ENCODE measurements around the gene CDK6. TPM values are rescaled to one million over a fixed set of nuclear protein-coding genes. Genes with fewer than 3 reads are reported as not detected.

CDK6 gene
- total RNA-seq, 4 donors from 2014 or later, result 9.5 to 21.4 (median 15.9) TPM

DNA sequence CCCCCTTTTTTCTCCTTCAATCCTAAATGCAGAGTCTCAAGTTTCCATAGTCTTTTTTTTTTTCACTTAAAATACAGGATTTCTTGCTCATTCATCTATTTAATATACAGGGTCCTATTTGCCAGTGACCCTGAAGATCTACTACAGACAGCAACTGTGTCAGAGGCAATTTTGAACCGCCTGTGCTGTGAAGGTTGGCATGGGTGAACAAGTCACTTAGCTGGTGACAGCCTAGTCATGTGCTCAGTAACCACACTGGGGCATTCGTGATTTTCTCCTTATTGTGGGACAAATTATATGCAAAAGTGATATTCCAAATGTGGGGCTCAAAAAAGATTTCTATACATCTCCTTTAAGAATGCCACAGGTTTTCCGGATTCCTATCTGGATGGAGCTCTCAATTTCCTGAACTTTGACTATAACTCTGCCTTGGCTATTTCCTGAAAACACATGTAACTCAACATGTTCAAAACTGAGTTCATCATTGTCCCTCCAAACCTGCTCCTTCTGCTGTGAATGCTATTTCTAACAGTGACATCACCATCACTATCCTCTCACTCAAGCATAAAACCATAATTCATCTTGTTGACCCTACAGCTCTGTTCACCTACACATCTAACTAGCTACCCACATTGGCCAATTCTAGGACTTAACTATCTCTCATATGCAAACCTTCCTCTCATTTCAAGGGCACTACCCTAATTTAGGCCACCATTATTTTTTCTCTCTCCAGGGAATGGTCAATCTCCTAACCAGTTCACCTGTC, 36.7 kb downstream of the CDK6 start:
- TF ChIP-seq, protein P1, sequence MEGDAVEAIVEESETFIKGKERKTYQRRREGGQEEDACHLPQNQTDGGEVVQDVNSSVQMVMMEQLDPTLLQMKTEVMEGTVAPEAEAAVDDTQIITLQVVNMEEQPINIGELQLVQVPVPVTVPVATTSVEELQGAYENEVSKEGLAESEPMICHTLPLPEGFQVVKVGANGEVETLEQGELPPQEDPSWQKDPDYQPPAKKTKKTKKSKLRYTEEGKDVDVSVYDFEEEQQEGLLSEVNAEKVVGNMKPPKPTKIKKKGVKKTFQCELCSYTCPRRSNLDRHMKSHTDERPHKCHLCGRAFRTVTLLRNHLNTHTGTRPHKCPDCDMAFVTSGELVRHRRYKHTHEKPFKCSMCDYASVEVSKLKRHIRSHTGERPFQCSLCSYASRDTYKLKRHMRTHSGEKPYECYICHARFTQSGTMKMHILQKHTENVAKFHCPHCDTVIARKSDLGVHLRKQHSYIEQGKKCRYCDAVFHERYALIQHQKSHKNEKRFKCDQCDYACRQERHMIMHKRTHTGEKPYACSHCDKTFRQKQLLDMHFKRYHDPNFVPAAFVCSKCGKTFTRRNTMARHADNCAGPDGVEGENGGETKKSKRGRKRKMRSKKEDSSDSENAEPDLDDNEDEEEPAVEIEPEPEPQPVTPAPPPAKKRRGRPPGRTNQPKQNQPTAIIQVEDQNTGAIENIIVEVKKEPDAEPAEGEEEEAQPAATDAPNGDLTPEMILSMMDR (IDR thresholded peaks at IDR 0.05; ENCODE audit: low read depth), result no peak

DNA sequence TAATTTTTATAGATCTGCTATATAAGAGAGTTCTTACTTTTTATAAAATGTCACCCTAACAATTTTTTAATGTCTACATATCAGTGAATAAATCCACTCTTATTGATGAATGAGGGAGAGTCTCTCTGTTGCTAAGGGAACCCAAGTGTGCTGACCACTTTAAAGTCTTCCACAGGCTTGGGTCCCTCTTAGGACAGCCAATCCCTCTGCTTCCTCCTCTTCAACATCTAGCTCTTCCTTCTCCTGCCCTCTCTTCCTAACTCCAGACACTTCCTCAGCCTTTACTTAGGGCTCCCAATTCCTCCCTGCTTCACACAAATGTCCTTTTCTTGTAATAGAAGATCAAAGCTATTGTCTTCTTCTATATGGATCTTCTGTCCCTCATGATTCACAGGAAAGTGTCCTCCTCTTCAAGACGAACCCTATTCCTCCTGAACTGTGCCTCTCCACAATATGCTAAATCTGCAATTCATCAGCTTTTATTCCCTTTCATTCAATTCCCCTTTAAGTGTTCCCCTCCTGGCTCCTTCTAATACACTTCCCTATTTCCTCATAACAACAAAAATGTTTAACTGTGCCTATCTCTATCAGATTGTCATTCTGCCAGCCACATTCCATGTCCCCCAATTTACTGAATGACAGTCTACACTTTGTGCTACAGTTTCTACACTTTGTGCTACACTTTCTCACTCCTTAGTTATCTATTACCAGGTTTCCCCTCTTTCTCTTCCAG, 37.7 kb downstream of the CDK6 start:
- TF ChIP-seq, protein P1 (IDR thresholded peaks at IDR 0.05; ENCODE audit: low read depth), result no peak

DNA sequence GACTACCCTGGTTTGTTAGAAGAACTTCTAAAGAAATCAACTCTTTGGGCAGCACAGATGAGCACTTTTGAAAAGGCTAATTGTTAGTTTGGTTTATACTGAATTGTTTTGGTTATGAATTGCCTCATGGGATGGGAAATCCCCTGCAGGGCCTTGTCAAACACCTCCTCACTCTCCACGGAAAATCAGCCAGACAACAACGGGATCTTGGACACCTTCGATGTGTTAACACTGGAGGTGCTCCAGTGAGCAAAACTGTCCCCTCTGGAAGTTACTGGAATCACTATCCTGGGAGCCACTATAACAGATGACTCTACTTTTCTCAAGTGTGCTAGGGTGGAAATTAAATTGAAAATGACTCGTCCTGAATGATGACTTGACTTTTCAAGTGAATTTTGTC, 38.7 kb downstream of the CDK6 start:
- TF ChIP-seq, protein P1 (IDR thresholded peaks at IDR 0.05; ENCODE audit: low read depth), result no peak

DNA sequence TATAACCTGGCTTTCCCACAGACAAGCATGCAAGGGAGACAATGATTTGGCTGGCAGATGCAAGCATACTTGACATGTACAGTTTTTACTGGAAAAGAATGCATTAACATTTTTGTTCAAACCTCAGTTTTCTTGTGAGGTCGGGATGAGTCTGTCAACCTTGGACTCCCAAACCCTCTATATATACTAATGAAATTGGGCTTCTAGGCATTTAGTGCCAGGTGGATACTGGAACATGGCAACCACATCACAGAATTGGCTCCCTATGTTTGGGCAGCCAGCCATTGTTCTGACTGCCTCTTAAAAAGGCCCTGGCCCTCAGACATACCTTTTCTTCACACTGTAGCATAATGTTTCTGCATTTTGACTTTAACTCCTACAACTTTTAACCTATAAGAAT, 39.1 kb downstream of the CDK6 start:
- TF ChIP-seq, protein P1 (IDR thresholded peaks at IDR 0.05; ENCODE audit: low read depth), result no peak

DNA sequence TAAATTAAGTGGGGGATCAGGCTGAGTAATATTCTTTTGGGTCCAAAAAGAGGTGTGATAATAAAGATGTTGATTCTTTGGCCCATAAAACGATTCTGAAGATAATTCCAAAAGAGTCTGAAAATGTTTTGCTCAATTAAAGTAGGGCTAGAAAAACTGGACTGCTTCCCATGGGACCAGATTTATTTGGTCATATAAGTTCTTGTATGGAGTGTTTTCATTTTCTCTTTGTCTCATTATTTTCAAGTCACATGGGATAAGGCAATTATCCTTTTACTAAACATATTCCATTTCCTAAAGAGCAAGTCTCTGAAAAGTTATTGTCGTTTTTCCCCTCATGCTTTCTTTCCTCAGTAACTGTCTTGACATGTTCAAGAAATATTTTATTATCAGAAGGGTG, 41.5 kb downstream of the CDK6 start:
- TF ChIP-seq, protein P1 (IDR thresholded peaks at IDR 0.05; ENCODE audit: low read depth), result no peak

DNA sequence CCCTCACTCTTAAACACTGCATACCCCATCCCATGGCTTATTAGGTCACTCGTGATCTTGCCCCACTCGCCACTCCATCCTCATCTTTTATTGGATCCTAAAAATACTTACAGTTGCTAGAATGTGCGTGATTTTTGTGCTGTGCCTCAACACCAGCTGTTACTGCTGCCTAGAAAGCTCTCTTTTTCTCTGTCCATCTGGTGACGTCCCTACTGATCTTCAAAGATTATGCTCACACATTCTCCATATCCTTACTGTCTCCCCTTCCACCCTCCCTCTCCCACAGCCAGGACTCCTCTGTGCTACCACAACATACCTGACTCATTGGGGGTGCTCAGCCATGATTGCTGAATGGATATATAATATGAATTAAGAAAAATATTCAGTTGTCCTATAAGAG, 42.0 kb downstream of the CDK6 start:
- TF ChIP-seq, protein P1 (IDR thresholded peaks at IDR 0.05; ENCODE audit: low read depth), result no peak

DNA sequence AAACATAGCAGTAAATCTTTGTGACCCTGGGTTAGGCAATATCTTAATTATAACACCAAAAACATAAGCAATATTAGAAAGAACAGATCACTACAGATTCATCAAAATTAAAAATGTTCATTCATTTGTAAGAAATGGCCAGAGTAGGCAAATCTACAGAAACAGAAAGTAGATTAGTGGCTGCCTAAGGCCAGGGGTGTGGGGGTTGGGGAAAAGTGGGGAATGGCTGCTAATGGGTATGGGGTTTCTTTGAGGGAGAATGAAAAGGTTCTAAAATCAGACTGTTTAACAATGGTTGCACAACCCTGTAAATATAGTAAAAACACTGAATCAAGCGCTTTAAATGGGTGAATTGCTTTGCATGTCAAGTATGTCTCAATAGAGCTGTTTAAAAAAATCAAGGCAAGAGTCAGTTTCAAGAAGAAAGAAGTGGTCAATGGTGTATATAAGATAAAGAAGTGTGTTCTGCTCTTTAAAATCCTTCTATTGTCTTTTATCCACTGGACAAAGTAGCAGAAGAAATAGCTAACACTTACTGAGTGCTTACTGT, 42.6 kb downstream of the CDK6 start:
- TF ChIP-seq, protein P1 (IDR thresholded peaks at IDR 0.05; ENCODE audit: low read depth), result no peak
